B cell (primary cell): ENCODE data around the gene KRTAP2-3. TPM values are rescaled to one million over a fixed set of nuclear protein-coding genes. Genes with fewer than 3 reads are reported as not detected.

Source experiments
- ATAC-seq: fragments of 200-7000 bp; cut with Tn5 transposase; one replicate; pipeline ENCODE4 v1.10.0; 2021; ENCODE audit warnings: low read depth, mild to moderate bottlenecking, moderate number of reproducible peaks, moderate library complexity
- CTCF ChIA-PET: fragments of 350-600 bp; sonication (Branson Sonifier 250); formaldehyde crosslinking; loops from one replicate; lab custom pipeline; 2021; ENCODE audit warnings: antibody characterized with exemption, inconsistent platforms; lab: Charles Lee
- POLR2A ChIA-PET: fragments of 350-600 bp; sonication (Branson Sonifier 250); formaldehyde crosslinking; loops from one replicate; lab custom pipeline; 2021; ENCODE audit warnings: antibody characterized with exemption; lab: Charles Lee
- DNase-seq: peaks from one replicate; pipeline ENCODE4 v3.0.0; 2013
- H2AFZ ChIP-seq: 2 replicates; pipeline ENCODE4 v1.6.1; 2012; ENCODE audit warnings: mild to moderate bottlenecking, low read depth, low read length; ENCODE audit not compliant: insufficient read depth, poor library complexity, severe bottlenecking
- H3K27ac ChIP-seq, 2 donors: 1 replicate in 1 of 2; 2 replicates in 1 of 2; pipeline ENCODE4 v1.5.1; 2012 to 2013; ENCODE audit warnings: low read length in 2 of 2, mild to moderate bottlenecking in 2 of 2, moderate library complexity in 1 of 2
- H3K27me3 ChIP-seq, 4 experiments: fragments of 200-600 bp in 1 of 4; sonication (generic) in 1 of 4; replicated peaks in 1 of 4; 1 replicate in 2 of 4; 2 replicates in 2 of 4; pipeline versions ENCODE4 v1.6.1 to v1.7.0; 2013 to 2016; ENCODE audit warnings: low read length in 3 of 4, mild to moderate bottlenecking in 2 of 4, mixed read lengths in 1 of 4, moderate library complexity in 1 of 4; ENCODE audit not compliant: insufficient read depth in 4 of 4, control insufficient read depth in 3 of 4; ENCODE audit errors: control extremely low read depth in 1 of 4
- H3K36me3 ChIP-seq, 2 experiments: replicated peaks in 1 of 2; 1 replicate in 1 of 2; 2 replicates in 1 of 2; pipeline versions ENCODE4 v1.6.1 to v1.7.1; 2013; ENCODE audit warnings: low read length in 1 of 2; ENCODE audit not compliant: insufficient read depth in 2 of 2, control insufficient read depth in 1 of 2; ENCODE audit errors: control extremely low read depth in 1 of 2, extremely low read depth in 1 of 2
- H3K4me1 ChIP-seq, 2 donors: fragments of 200-600 bp in 1 of 2; sonication (generic) in 1 of 2; 1 replicate in 1 of 2; 2 replicates in 1 of 2; pipeline versions ENCODE4 v1.5.1 to v1.6.1; 2013 to 2017; ENCODE audit warnings: low read length in 2 of 2; ENCODE audit not compliant: control insufficient read depth in 2 of 2, insufficient read depth in 2 of 2
- H3K4me2 ChIP-seq: replicated peaks from 2 replicates; pipeline ENCODE3; 2012; ENCODE audit warnings: mild to moderate bottlenecking, low read depth, low read length; ENCODE audit not compliant: poor library complexity, severe bottlenecking
- H3K4me3 ChIP-seq, 5 experiments: fragments of 200-600 bp in 1 of 5; sonication (generic) in 1 of 5; 1 replicate in 3 of 5; 2 replicates in 2 of 5; pipeline versions ENCODE4 v1.5.1 to v1.7.0; 2011 to 2016; ENCODE audit warnings: low read length in 4 of 5, mild to moderate bottlenecking in 4 of 5, low read depth in 2 of 5, control low read depth in 1 of 5, moderate library complexity in 1 of 5; ENCODE audit not compliant: insufficient read depth in 1 of 5; ENCODE audit errors: control extremely low read depth in 1 of 5, extremely low read depth in 1 of 5
- H3K79me2 ChIP-seq: fragments of 200-600 bp; sonication (generic); one replicate; pipeline ENCODE4 v1.6.0; 2016; ENCODE audit warnings: low read length; ENCODE audit not compliant: control insufficient read depth, insufficient read depth
- H3K9ac ChIP-seq: fragments of 200-600 bp; sonication (generic); 2 replicates; pipeline ENCODE4 v1.6.1; 2017; ENCODE audit warnings: mild to moderate bottlenecking, low read length, moderate library complexity
- H3K9me3 ChIP-seq, 3 donors: one replicate each; pipeline versions ENCODE4 v1.6.1 to v1.7.1; 2013; ENCODE audit warnings: low read length in 2 of 3; ENCODE audit not compliant: control insufficient read depth in 2 of 3, insufficient read depth in 1 of 3; ENCODE audit errors: control extremely low read depth in 1 of 3
- H4K20me1 ChIP-seq: 2 replicates; pipeline ENCODE4 v1.6.0; 2012; ENCODE audit warnings: mild to moderate bottlenecking, low read length; ENCODE audit not compliant: insufficient read depth, control insufficient read depth, poor library complexity, severe bottlenecking
- H3K27ac Mint-ChIP-seq: one replicate; pipeline ENCODE4 v1.8.0; 2021; ENCODE audit warnings: mixed read lengths
- H3K27me3 Mint-ChIP-seq: one replicate; pipeline ENCODE4 v1.8.0; 2021; ENCODE audit warnings: mixed read lengths
- H3K4me1 Mint-ChIP-seq: one replicate; pipeline ENCODE4 v1.8.0; 2021; ENCODE audit warnings: mixed read lengths
- H3K4me3 Mint-ChIP-seq: one replicate; pipeline ENCODE4 v1.8.0; 2021; ENCODE audit warnings: mixed read lengths
- H3K9me3 Mint-ChIP-seq: one replicate; pipeline ENCODE4 v1.8.0; 2022; ENCODE audit warnings: mixed read lengths; ENCODE audit not compliant: insufficient read depth
- CTCF ChIP-seq: fragments of 200-600 bp; IDR thresholded peaks from one replicate; pipeline ENCODE4 v1.8.0; 2022; ENCODE audit warnings: antibody characterized with exemption, mild to moderate bottlenecking
- EZH2 ChIP-seq: IDR thresholded peaks from 2 replicates; pipeline ENCODE4 v1.6.1; 2012; ENCODE audit warnings: borderline replicate concordance, low read depth, mild to moderate bottlenecking, moderate library complexity, low read length; ENCODE audit not compliant: insufficient read depth, poor library complexity, severe bottlenecking
- WGBS: methylation state at CpG from one replicate; pipeline ENCODE4 v1.1.5; 2013; ENCODE audit warnings: missing lambda C conversion rate; ENCODE audit not compliant: insufficient coverage; 5-methylcytosine and 5-hydroxymethylcytosine counted together
- intact Hi-C: fragments of 100-400 bp; cut with micrococcal nuclease; formaldehyde crosslinking; loops from one replicate; pipeline ENCODE4 v1.10.0; 2022
- polyA plus RNA-seq: library from polyadenylated mRNA; depleted of rRNA; stranded (reverse); fragments of >200 nt; gene quantifications from 2 replicates; pipeline ENCODE4 v1.2.3, GENCODE V29; 2012
- total RNA-seq, 2 donors: library from RNA; stranded (reverse); fragments of 120-200 nt in 1 of 2; gene quantifications; 1 replicate in 1 of 2; 2 replicates in 1 of 2; pipeline versions ENCODE4 v1.2.3 to v1.2.4, GENCODE V29; 2013 to 2022

The KRTAP2-3 gene
- total and polyA plus RNA-seq, 2 donors (not counting 1 experiment from before 2014, with no cell fraction given), result not detected

DNA sequence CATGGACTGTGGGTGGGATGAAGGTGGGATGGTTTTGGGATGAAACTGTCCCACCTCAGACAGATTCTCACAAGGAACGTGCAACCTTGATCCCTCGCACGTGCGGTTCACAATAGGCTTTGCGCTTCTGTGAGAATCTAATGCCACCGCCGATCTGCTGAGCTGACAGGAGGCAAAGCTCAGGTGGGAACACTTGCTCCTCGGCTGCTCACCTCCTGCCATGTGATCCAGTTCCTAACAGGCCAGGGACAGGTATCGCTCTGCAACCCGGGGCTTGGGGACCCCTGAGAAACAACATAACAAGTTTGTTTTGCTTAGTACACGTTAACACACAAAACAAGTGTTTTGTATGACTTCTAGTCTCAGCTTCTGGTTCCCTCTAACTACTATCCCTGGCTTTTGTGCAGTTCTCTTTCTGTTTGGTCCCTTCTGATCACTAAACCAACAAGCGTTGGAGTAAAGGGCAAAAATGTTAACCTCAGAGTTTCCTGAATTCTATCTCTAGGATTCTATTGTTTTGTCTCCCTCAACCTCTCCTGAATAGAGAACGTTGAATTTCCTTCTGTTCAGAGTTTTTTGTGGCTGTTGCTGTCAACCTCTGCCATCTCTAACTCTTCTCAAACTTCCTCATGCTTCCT, 43.2 kb downstream of the KRTAP2-3 start:
- Histone ChIP-seq H3K36me3 (no peaks in the 10 kb centered on the region), H4K20me1 (no peaks in the 10 kb centered on the region), H3K27ac (no peak overlapping the region), H2AFZ (no peak overlapping the region), H3K4me2 (no peak overlapping the region), H3K9ac (no peak overlapping the region), H3K4me3 (no peak overlapping the region), H3K27me3 (no peaks in the 10 kb centered on the region), H3K79me2 (no peaks in the 10 kb centered on the region), H3K4me1 (no peaks in the 10 kb centered on the region), H3K9me3 (peaks cover 0 to 5% (median 0%) of the 10 kb centered on the region in 3 donors)
- POLR2A ChIA-PET, result no interaction called here
- Mint-ChIP-seq H3K9me3 (peaks cover 3% of the 10 kb centered on the region), H3K4me3 (no peak overlapping the region), H3K27me3 (peaks cover 21% of the 10 kb centered on the region), H3K27ac (no peak overlapping the region), H3K4me1 (no peaks in the 10 kb centered on the region)
- DNase-seq (no peak), ATAC-seq (no peak)
- CTCF ChIA-PET, result no interaction called here
- 88% methylated on average over 12 of the region's 13 CpGs for WGBS
- TF ChIP-seq CTCF (no peak), EZH2 (no peak)
- intact Hi-C loops, result no loop called here

- TF ChIP-seq CTCF, result no peak
- no peak for TF ChIP-seq EZH2
- no peak overlapping the region for H3K4me3 Mint-ChIP-seq
- H3K27ac Mint-ChIP-seq, result no peak overlapping the region
- intact Hi-C loops, result no loop called here
- H3K27ac ChIP-seq, result no peak overlapping the region
- H3K79me2 ChIP-seq, result no peaks in the 10 kb centered on the region
- no peaks in the 10 kb centered on the region for H3K4me1 Mint-ChIP-seq
- no peaks in the 10 kb centered on the region for H4K20me1 ChIP-seq
- DNase-seq, result no peak
- no peak overlapping the region for H2AFZ ChIP-seq
- no peak overlapping the region for H3K4me2 ChIP-seq
- ChIA-PET CTCF (no interaction called here), POLR2A (no interaction called here)
- no peak for ATAC-seq
- peaks cover 14% of the 10 kb centered on the region for H3K27me3 Mint-ChIP-seq
- WGBS, result 89% methylated on average over 4 of the region's 7 CpGs
- no peaks in the 10 kb centered on the region for H3K36me3 ChIP-seq
- H3K4me3 ChIP-seq, result no peak overlapping the region
- no peaks in the 10 kb centered on the region for H3K27me3 ChIP-seq
- H3K9me3 Mint-ChIP-seq, result no peaks in the 10 kb centered on the region
- H3K9me3 ChIP-seq, result no peaks in the 10 kb centered on the region
- no peak overlapping the region for H3K9ac ChIP-seq
- H3K4me1 ChIP-seq, result no peaks in the 10 kb centered on the region
These were observed 44.5 kb downstream of the KRTAP2-3 start for GRCh38 chr17:41015454-41015853.
